ENCODE results near the gene OR51G2.

- TF ChIP-seq CTCF (IDR thresholded peaks at IDR 0.05) (no peak), POLR2A (IDR thresholded peaks at IDR 0.05) (no peak)
These were observed 41.7 kb upstream of the OR51G2 start for GRCh38 chr11:4960877-4961276.
